H1 (cell line): Measurements from ENCODE around the gene MROH7. TPM values are rescaled to one million over a fixed set of nuclear protein-coding genes. Genes with fewer than 3 reads are reported as not detected.

ENCODE experiments used
- CTCF ChIA-PET: fragments of 300-600 bp; sonication (Branson Sonifier 250); formaldehyde crosslinking; loops from one replicate; lab custom pipeline; 2021; ENCODE audit not compliant: partially characterized antibody; lab: Charles Lee
- POLR2A ChIA-PET: fragments of 300-600 bp; sonication (Branson Sonifier 250); formaldehyde crosslinking; loops from one replicate; lab custom pipeline; 2021; ENCODE audit warnings: inconsistent platforms; ENCODE audit not compliant: partially characterized antibody; lab: Charles Lee
- DNase-seq, 2 experiments: peaks; one replicate each; pipeline versions ENCODE4 v3.0.0 to v3.0.0-alpha.2; 2010 to 2022; ENCODE audit warnings: low spot score in 2 of 2, low read depth in 1 of 2, mixed read lengths in 1 of 2
- FAIRE-seq: peaks from 2 replicates; lab custom pipeline; 2011; peaks lifted over from hg19 to GRCh38; lab: Jason Lieb, UNC
- H2AFZ ChIP-seq: 2 replicates; pipeline ENCODE4 v1.8.1; 2012; ENCODE audit warnings: low read length, inconsistent platforms
- H2AK5ac ChIP-seq: 2 replicates; pipeline ENCODE4 v1.6.1; 2013; ENCODE audit warnings: low read depth, low read length
- H2BK120ac ChIP-seq: replicated peaks from 2 replicates; pipeline ENCODE3; 2013; ENCODE audit warnings: low read depth, low read length, inconsistent platforms
- H2BK12ac ChIP-seq: 2 replicates; pipeline ENCODE4 v1.6.1; 2013; ENCODE audit warnings: low read depth, low read length
- H2BK15ac ChIP-seq: 2 replicates; pipeline ENCODE4 v1.6.1; 2013; ENCODE audit warnings: low read length
- H2BK20ac ChIP-seq: 2 replicates; pipeline ENCODE4 v1.6.1; 2013; ENCODE audit warnings: low read length
- H2BK5ac ChIP-seq: 2 replicates; pipeline ENCODE4 v1.6.1; 2013; ENCODE audit warnings: low read depth, low read length
- H3K14ac ChIP-seq: 2 replicates; pipeline ENCODE4 v1.6.1; 2013; ENCODE audit warnings: inconsistent platforms; ENCODE audit not compliant: insufficient read length
- H3K18ac ChIP-seq: 2 replicates; pipeline ENCODE4 v1.6.1; 2013; ENCODE audit warnings: low read length; ENCODE audit errors: extremely low read depth
- H3K23ac ChIP-seq: 2 replicates; pipeline ENCODE4 v1.6.1; 2013; ENCODE audit warnings: inconsistent platforms; ENCODE audit not compliant: insufficient read length
- H3K23me2 ChIP-seq: 2 replicates; pipeline ENCODE4 v1.6.1; 2013; ENCODE audit warnings: low read depth, low read length
- H3K27ac ChIP-seq: 2 replicates; pipeline ENCODE4 v1.6.1; 2011; ENCODE audit warnings: low read depth, low read length, inconsistent platforms
- H3K27me3 ChIP-seq, 4 experiments: replicated peaks in 1 of 4; 1 replicate in 1 of 4; 2 replicates in 3 of 4; pipeline versions ENCODE4 v1.6.1 to v1.8.1; 2011 to 2013; ENCODE audit warnings: low read length in 3 of 4, mild to moderate bottlenecking in 3 of 4, inconsistent platforms in 2 of 4, mixed read lengths in 2 of 4, moderate library complexity in 1 of 4; ENCODE audit not compliant: control insufficient read depth in 3 of 4, insufficient read depth in 3 of 4; ENCODE audit errors: extremely low read depth in 1 of 4
- H3K36me3 ChIP-seq, 4 experiments: 2 replicates each; pipeline versions ENCODE4 v1.6.1 to v1.8.1; 2011 to 2013; ENCODE audit warnings: mild to moderate bottlenecking in 4 of 4, low read length in 3 of 4, moderate library complexity in 2 of 4, control low read depth in 1 of 4, inconsistent platforms in 1 of 4; ENCODE audit not compliant: insufficient read depth in 4 of 4, control insufficient read depth in 2 of 4
- H3K4ac ChIP-seq: replicated peaks from 2 replicates; pipeline ENCODE3; 2013; ENCODE audit warnings: low read length, low read depth, mixed read lengths, inconsistent platforms; ENCODE audit not compliant: insufficient read length
- H3K4me1 ChIP-seq, 4 experiments: replicated peaks in 1 of 4; 1 replicate in 1 of 4; 2 replicates in 3 of 4; pipeline versions ENCODE4 v1.6.1 to v1.8.1; 2011 to 2013; ENCODE audit warnings: low read length in 3 of 4, inconsistent platforms in 2 of 4, mixed read lengths in 1 of 4; ENCODE audit not compliant: insufficient read depth in 4 of 4, control insufficient read depth in 3 of 4
- H3K4me2 ChIP-seq, 2 experiments: 2 replicates each; pipeline versions ENCODE4 v1.6.1 to v1.8.1; 2011 to 2013; ENCODE audit warnings: low read depth in 2 of 2, low read length in 2 of 2, control low read depth in 1 of 2, inconsistent platforms in 1 of 2, mild to moderate bottlenecking in 1 of 2; ENCODE audit not compliant: insufficient read depth in 1 of 2
- H3K4me3 ChIP-seq, 4 experiments: fragments of 200-600, 300-600 bp in 1 of 4; sonication (generic), shearing (Covaris generic), sonication (Bioruptor Twin) in 1 of 4; 2 replicates each; pipeline versions ENCODE4 v1.5.1 to v1.8.1; 2011 to 2016; ENCODE audit warnings: low read length in 4 of 4, low read depth in 3 of 4, control low read depth in 2 of 4, inconsistent platforms in 2 of 4, mild to moderate bottlenecking in 2 of 4, mixed read lengths in 1 of 4, moderate library complexity in 1 of 4; ENCODE audit not compliant: insufficient read depth in 2 of 4; ENCODE audit errors: extremely low read depth in 1 of 4
- H3K56ac ChIP-seq: replicated peaks from 2 replicates; pipeline ENCODE3; 2013; ENCODE audit warnings: low read depth, mild to moderate bottlenecking, mixed read lengths, low read length, inconsistent platforms; ENCODE audit not compliant: insufficient read length
- H3K79me1 ChIP-seq: 2 replicates; pipeline ENCODE4 v1.6.1; 2013; ENCODE audit warnings: low read depth, low read length, control low read depth
- H3K79me2 ChIP-seq, 2 experiments: 2 replicates each; pipeline versions ENCODE4 v1.6.1 to v1.8.1; 2012 to 2013; ENCODE audit warnings: low read length in 2 of 2, mild to moderate bottlenecking in 2 of 2, inconsistent platforms in 1 of 2; ENCODE audit not compliant: insufficient read depth in 2 of 2, control insufficient read depth in 1 of 2
- H3K9ac ChIP-seq, 4 experiments: replicated peaks in 1 of 4; 1 replicate in 1 of 4; 2 replicates in 3 of 4; pipeline versions ENCODE4 v1.6.1 to v1.8.1; 2011 to 2013; ENCODE audit warnings: low read depth in 3 of 4, low read length in 3 of 4, control low read depth in 2 of 4, mild to moderate bottlenecking in 2 of 4, moderate library complexity in 2 of 4, inconsistent platforms in 1 of 4; ENCODE audit errors: extremely low read depth in 1 of 4
- H3K9me3 ChIP-seq, 2 experiments: 2 replicates each; pipeline versions ENCODE4 v1.6.1 to v1.8.1; 2012 to 2013; ENCODE audit warnings: mild to moderate bottlenecking in 2 of 2, moderate library complexity in 2 of 2, control low read depth in 1 of 2, inconsistent platforms in 1 of 2, low read depth in 1 of 2, low read length in 1 of 2, mixed read lengths in 1 of 2; ENCODE audit not compliant: insufficient read depth in 2 of 2
- H4K20me1 ChIP-seq, 2 experiments: replicated peaks in 1 of 2; 2 replicates each; pipeline versions ENCODE3 to v1.8.1; 2011 to 2013; ENCODE audit warnings: inconsistent platforms in 2 of 2, low read length in 2 of 2, mild to moderate bottlenecking in 1 of 2; ENCODE audit not compliant: insufficient read depth in 2 of 2, control insufficient read depth in 1 of 2
- H4K5ac ChIP-seq: 2 replicates; pipeline ENCODE4 v1.6.1; 2013; ENCODE audit warnings: low read length, low read depth, mixed read lengths, inconsistent platforms; ENCODE audit not compliant: insufficient read length
- H4K8ac ChIP-seq: 2 replicates; pipeline ENCODE4 v1.8.0; 2013; ENCODE audit warnings: mild to moderate bottlenecking, moderate library complexity, low read length, inconsistent platforms; ENCODE audit not compliant: insufficient read depth; ENCODE audit errors: extremely low read depth
- H4K91ac ChIP-seq: replicated peaks from 2 replicates; pipeline ENCODE3; 2013; ENCODE audit warnings: low read length, mixed read lengths, inconsistent platforms; ENCODE audit not compliant: insufficient read length
- CTCF ChIP-seq, 3 experiments: IDR thresholded peaks; 1 replicate in 2 of 3; 2 replicates in 1 of 3; pipeline versions ENCODE4 v1.5.1 to v1.6.1; 2011; ENCODE audit warnings: low read length in 3 of 3, mild to moderate bottlenecking in 3 of 3, inconsistent platforms in 2 of 3, low read depth in 1 of 3, moderate library complexity in 1 of 3; ENCODE audit not compliant: insufficient read depth in 1 of 3; ENCODE audit errors: control extremely low read depth in 1 of 3
- KDM4A ChIP-seq: IDR thresholded peaks from one replicate; pipeline ENCODE4 v1.7.1; 2012; ENCODE audit warnings: low read depth, mild to moderate bottlenecking, moderate library complexity, low read length, inconsistent platforms; ENCODE audit not compliant: severe bottlenecking
- KDM5A ChIP-seq: fragments of 200-600 bp; IDR thresholded peaks from 2 replicates; pipeline ENCODE4 v1.7.1; 2012; ENCODE audit warnings: mild to moderate bottlenecking, low read length, inconsistent platforms, mixed read lengths
- MAFK ChIP-seq: IDR thresholded peaks from 2 replicates; pipeline ENCODE4 v1.6.1; 2012; ENCODE audit warnings: low read depth, mild to moderate bottlenecking, improper control_type of control experiment, low read length
- POU5F1 ChIP-seq: IDR thresholded peaks from 2 replicates; pipeline ENCODE4 v1.6.1; 2011; ENCODE audit warnings: low read depth, mild to moderate bottlenecking, low read length, moderate library complexity
- RBBP5 ChIP-seq: IDR thresholded peaks from 2 replicates; pipeline ENCODE4 v1.7.1; 2012; ENCODE audit warnings: low read depth, mild to moderate bottlenecking, inconsistent platforms, low read length, moderate library complexity, borderline replicate concordance
- TAF1 ChIP-seq: IDR thresholded peaks from 2 replicates; pipeline ENCODE4 v1.6.1; 2011; ENCODE audit warnings: mild to moderate bottlenecking, low read depth, low read length
- WGBS, 2 experiments: shearing (Covaris generic) in 1 of 2; methylation state at CpG; one replicate each; pipeline versions ENCODE4 v1.1.6 to v1.1.7; 2013 to 2015; ENCODE audit warnings: low lambda C conversion rate in 2 of 2, mixed read lengths in 2 of 2, inconsistent platforms in 1 of 2, low coverage in 1 of 2, missing lambda C conversion rate in 1 of 2; ENCODE audit not compliant: insufficient replicate concordance in 2 of 2, insufficient coverage in 1 of 2, insufficient read length in 1 of 2; ENCODE audit errors: extremely low coverage in 1 of 2, missing lambda C conversion rate in 1 of 2; 5-methylcytosine and 5-hydroxymethylcytosine counted together
- polyA plus RNA-seq, 7 experiments: library from polyadenylated mRNA; depleted of rRNA in 3 of 7; stranded (reverse) in 5 of 7; unstranded in 2 of 7; fragments of >200 nt in 5 of 7; fragments of 200-250 nt in 2 of 7; gene quantifications; 1 replicate in 5 of 7; 2 replicates in 1 of 7; 4 replicates in 1 of 7; pipeline versions ENCODE4 v1.2.1 to v1.2.3, GENCODE V29; 2011 to 2013; ENCODE audit warnings: missing spikeins in 2 of 7, mixed read lengths in 2 of 7
- total RNA-seq: library from RNA; stranded (reverse); fragmentation: NEBNext Ultra II Directional; extraction: Animal tissue kit (Norgen Biotek cat#: 25700); gene quantifications from 2 replicates; pipeline ENCODE4 v1.2.1, GENCODE V29; 2021

Gene MROH7
- total and polyA plus RNA-seq, 2 of the 8 experiments (the other 6 are each of a cell fraction or from before 2014, with no cell fraction given), result 0.07 to 0.20 TPM

GRCh38 chr1:54701996-54702395 is 60.4 kb downstream of the MROH7 start:
- H2BK5ac ChIP-seq, result no peak overlapping the region
- no peak overlapping the region for H2BK20ac ChIP-seq
- no peaks in the 10 kb centered on the region for H3K79me1 ChIP-seq
- no peak for DNase-seq
- H2AFZ ChIP-seq, result no peak overlapping the region
- no peak overlapping the region for H3K14ac ChIP-seq
- no peaks in the 10 kb centered on the region for H3K4me1 ChIP-seq
- no peak overlapping the region for H3K9ac ChIP-seq
- H2BK15ac ChIP-seq, result no peak overlapping the region
- no peaks in the 10 kb centered on the region for H3K79me2 ChIP-seq
- no peaks in the 10 kb centered on the region for H3K9me3 ChIP-seq
- H3K36me3 ChIP-seq, result no peaks in the 10 kb centered on the region
- H3K18ac ChIP-seq, result no peak overlapping the region
- POLR2A ChIA-PET, result interaction anchor here (1.0 kb wide), 1 partner anchor 8 kb away, joined by 4 read pairs; no protein-coding TSS in a partner anchor
- H3K27ac ChIP-seq, result no peak overlapping the region
- H4K8ac ChIP-seq, result no peak overlapping the region
- H2AK5ac ChIP-seq, result no peak overlapping the region
- TF ChIP-seq POU5F1 (no peak), MAFK (no peak), KDM4A (no peak), KDM5A (no peak), CTCF (IDR thresholded peaks at IDR 0.05; ENCODE audit: control extremely low read depth in 1 of 3, insufficient read depth in 1 of 3, low read depth in 1 of 3, low read length in 3 of 3) (no peak), TAF1 (no peak), RBBP5 (no peak)
- TF ChIP-seq, all 59 proteins: peak for 0
- Histone ChIP-seq H4K91ac (no peak overlapping the region), H2BK12ac (no peak overlapping the region), H2BK120ac (no peak overlapping the region), H3K27me3 (0 out of 7 replicates have a peak, but pooled peaks cover 0 to 3% (median 1%) of the 10 kb centered on the region in 4 experiments), H3K4ac (no peak overlapping the region), H3K4me3 (no peak overlapping the region), H4K20me1 (no peaks in the 10 kb centered on the region), H3K4me2 (no peak overlapping the region), H3K56ac (no peak overlapping the region), H4K5ac (no peak overlapping the region), H3K23me2 (no peaks in the 10 kb centered on the region), H3K23ac (no peak overlapping the region)
- CTCF ChIA-PET, result interaction anchor here (0.9 to 1.6 kb wide), 4 partner anchors 7 to 243 kb away, joined by 3 to 4 read pairs (median 3); no protein-coding TSS in a partner anchor
- no peak for FAIRE-seq
- 87% methylated on average over 11 of the region's 11 CpGs; no CpG with 5 or more reads in 1 of the 2 experiments for WGBS, 2 experiments
